OCI-LY7 (cell line): ENCODE data around the gene SH3RF1. TPM values are rescaled to one million over a fixed set of nuclear protein-coding genes. Genes with fewer than 3 reads are reported as not detected.

ENCODE experiments used
- Bru-seq: library from RNA; stranded (reverse); fragments of 400-500 nt; gene quantifications from one replicate; lab custom pipeline; 2021; lab: Mats Ljungman, UMichigan
- BruChase-seq, 2 experiments: library from RNA; stranded (reverse); fragments of 400-500 nt; gene quantifications; one replicate each; lab custom pipeline; 2021; lab: Mats Ljungman, UMichigan
- BruUV-seq: library from RNA; stranded (reverse); fragments of 400-500 nt; replicated peaks from 2 replicates; lab custom pipeline; 2021; lab: Mats Ljungman, UMichigan
- CTCF ChIA-PET: fragments of 300-600 bp; sonication (Branson Sonifier 250); formaldehyde crosslinking; loops from one replicate; lab custom pipeline; 2022; ENCODE audit warnings: antibody characterized with exemption; ENCODE audit not compliant: unreplicated experiment; lab: Charles Lee
- POLR2A ChIA-PET: fragments of 300-600 bp; sonication (Branson Sonifier 250); formaldehyde crosslinking; loops from one replicate; lab custom pipeline; 2022; ENCODE audit warnings: antibody characterized with exemption; lab: Charles Lee
- DNase-seq: peaks from one replicate; pipeline ENCODE4 v3.0.0-alpha.2; 2015; ENCODE audit warnings: low spot score
- H2AFZ ChIP-seq: fragments of 200-600 bp; sonication (generic), shearing (Covaris generic); 2 replicates; pipeline ENCODE4 v1.6.1; 2014; ENCODE audit warnings: mild to moderate bottlenecking, antibody characterized with exemption, low read length, moderate library complexity
- H3K27ac ChIP-seq: fragments of 200-600 bp; sonication (generic); 2 replicates; pipeline ENCODE4 v1.5.1; 2014; ENCODE audit warnings: mixed run types, low read depth, mild to moderate bottlenecking, moderate library complexity, low read length, inconsistent platforms; ENCODE audit not compliant: poor library complexity, severe bottlenecking
- H3K36me3 ChIP-seq: fragments of 200-600 bp; sonication (generic); 2 replicates; pipeline ENCODE4 v1.6.1; 2014; ENCODE audit warnings: mild to moderate bottlenecking, antibody characterized with exemption, low read length, moderate library complexity, mixed read lengths; ENCODE audit not compliant: insufficient read depth
- H3K4me1 ChIP-seq: fragments of 200-600 bp; sonication (generic); 2 replicates; pipeline ENCODE4 v1.5.1; 2014; ENCODE audit warnings: mild to moderate bottlenecking, low read length; ENCODE audit not compliant: insufficient read depth, poor library complexity, severe bottlenecking
- H3K4me2 ChIP-seq: fragments of 200-600 bp; sonication (generic); 2 replicates; pipeline ENCODE4 v1.6.1; 2014; ENCODE audit warnings: mild to moderate bottlenecking, low read length
- H3K4me3 ChIP-seq: fragments of 200-600 bp; sonication (generic); 2 replicates; pipeline ENCODE4 v1.5.1; 2014; ENCODE audit warnings: mild to moderate bottlenecking, low read depth, low read length; ENCODE audit not compliant: poor library complexity, severe bottlenecking
- H3K79me2 ChIP-seq: fragments of 200-600 bp; sonication (generic); 2 replicates; pipeline ENCODE4 v1.6.1; 2016; ENCODE audit warnings: low read depth, mild to moderate bottlenecking, low read length, moderate library complexity, mixed read lengths; ENCODE audit not compliant: insufficient read depth
- H3K9me2 ChIP-seq: fragments of 200-600 bp; sonication (generic); 2 replicates; pipeline ENCODE4 v1.6.1; 2016; ENCODE audit warnings: mild to moderate bottlenecking, low read length, mixed read lengths; ENCODE audit not compliant: insufficient read depth
- H3K9me3 ChIP-seq: fragments of 200-600 bp; sonication (generic); 2 replicates; pipeline ENCODE4 v1.6.1; 2014; ENCODE audit warnings: mild to moderate bottlenecking, mixed run types, low read length, mixed read lengths
- H4K20me1 ChIP-seq: fragments of 200-600 bp; sonication (generic); 2 replicates; pipeline ENCODE4 v1.6.1; 2014; ENCODE audit warnings: mild to moderate bottlenecking, antibody characterized with exemption, low read length, moderate library complexity, mixed read lengths; ENCODE audit not compliant: insufficient read depth
- EZH2phosphoT487 ChIP-seq: fragments of 200-600 bp; sonication (generic); IDR thresholded peaks from 2 replicates; pipeline ENCODE4 v1.6.1; 2018; ENCODE audit warnings: low read depth, borderline replicate concordance, mild to moderate bottlenecking, mixed run types, antibody characterized with exemption, low read length, moderate library complexity, mixed read lengths
- intact Hi-C: fragments of 100-400 bp; cut with micrococcal nuclease; formaldehyde crosslinking; loops from one replicate; pipeline ENCODE4 v1.10.0; 2022; ENCODE audit not compliant: unreplicated experiment
- long read RNA-seq: library from polyadenylated mRNA; stranded (forward); transcript quantifications from one replicate; pipeline ENCODE4 v2.0.0, GENCODE V29; 2022
- total RNA-seq, 2 experiments: library from RNA; depleted of rRNA in 1 of 2; stranded (reverse); fragments of >200 nt in 1 of 2; shearing (Covaris generic) in 1 of 2; gene quantifications; 2 replicates each; pipeline ENCODE4 v1.2.3, GENCODE V29; 2014 to 2022
- TF ChIP-seq, protein P1 (sequence below): fragments of 200-600 bp; sonication (generic); conservative IDR thresholded peaks from 2 replicates; pipeline ENCODE4 v1.5.1; 2014; ENCODE audit warnings: mild to moderate bottlenecking, antibody characterized with exemption, low read length, moderate library complexity, mixed read lengths

Gene SH3RF1
- not detected in 2 replicates for total RNA-seq (2014; rRNA removed; shearing (Covaris generic))
- total RNA-seq (2022): not detected in 2 replicates
- percentile 10 among the genes with signal in this experiment for Bru-seq, nascent RNA
- percentile 13 among the genes with signal in this experiment for BruChase-seq, experiment 1, labeled RNA remaining after a 6-hour chase
- percentile 14 among the genes with signal in this experiment for BruChase-seq, experiment 2, labeled RNA remaining after a 2-hour chase
- long read RNA-seq: 0 reads

DNA sequence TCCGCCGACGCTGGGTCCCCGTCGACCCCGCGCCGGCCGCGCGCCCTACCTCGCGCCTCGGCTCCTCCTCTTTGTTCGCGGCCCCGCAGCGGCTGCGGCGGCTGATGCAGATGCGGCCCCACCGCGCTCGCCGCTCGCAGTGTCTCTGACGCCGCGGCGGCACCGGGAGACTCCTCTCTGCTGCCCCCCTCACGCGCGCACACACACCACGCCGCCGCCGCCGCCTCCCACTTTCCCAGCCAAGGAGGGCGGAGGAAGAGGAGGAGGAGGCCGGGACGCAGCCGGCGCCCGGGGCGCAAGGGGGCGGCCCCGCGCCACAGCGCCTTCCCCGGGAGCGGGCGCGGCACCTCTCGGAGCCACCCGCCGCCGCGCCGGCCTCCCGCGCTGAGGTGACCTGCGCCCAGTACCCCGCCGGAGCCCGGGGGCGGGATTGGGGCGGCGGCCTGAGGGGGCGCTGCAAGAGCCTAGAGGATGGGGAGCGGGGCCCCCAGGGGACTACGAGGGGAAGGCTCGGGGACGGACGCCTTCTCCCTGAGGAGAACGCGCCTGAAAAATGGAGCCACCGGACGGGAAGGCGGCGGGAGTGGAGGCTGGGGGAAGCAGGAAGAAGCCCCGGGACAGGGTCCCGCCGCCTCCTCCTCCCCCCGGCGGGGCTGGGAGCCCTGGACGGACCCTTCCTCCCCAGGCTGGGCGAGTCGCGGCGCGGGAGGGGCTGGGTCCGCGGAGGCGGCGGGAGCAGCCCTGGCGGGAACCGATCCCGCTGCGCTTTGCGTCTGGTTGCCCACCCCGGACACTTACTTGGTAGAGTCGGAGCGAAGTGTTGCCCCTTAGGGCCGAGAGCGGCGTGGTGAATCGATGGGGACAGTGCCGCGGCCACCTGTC is at the start of gene SH3RF1:
Gene SH3RF1, minus strand, starts transcription at position 147 of the 882 bp plus-strand sequence. CDS start 1,744 bp downstream, outside the sequence.
- H3K4me1 ChIP-seq: no peaks in the 10 kb centered on the region
- no peak within 1 kb of the TSS for H3K4me3 ChIP-seq
- TF ChIP-seq EZH2phosphoT487: no peak
- TF ChIP-seq, protein P1, sequence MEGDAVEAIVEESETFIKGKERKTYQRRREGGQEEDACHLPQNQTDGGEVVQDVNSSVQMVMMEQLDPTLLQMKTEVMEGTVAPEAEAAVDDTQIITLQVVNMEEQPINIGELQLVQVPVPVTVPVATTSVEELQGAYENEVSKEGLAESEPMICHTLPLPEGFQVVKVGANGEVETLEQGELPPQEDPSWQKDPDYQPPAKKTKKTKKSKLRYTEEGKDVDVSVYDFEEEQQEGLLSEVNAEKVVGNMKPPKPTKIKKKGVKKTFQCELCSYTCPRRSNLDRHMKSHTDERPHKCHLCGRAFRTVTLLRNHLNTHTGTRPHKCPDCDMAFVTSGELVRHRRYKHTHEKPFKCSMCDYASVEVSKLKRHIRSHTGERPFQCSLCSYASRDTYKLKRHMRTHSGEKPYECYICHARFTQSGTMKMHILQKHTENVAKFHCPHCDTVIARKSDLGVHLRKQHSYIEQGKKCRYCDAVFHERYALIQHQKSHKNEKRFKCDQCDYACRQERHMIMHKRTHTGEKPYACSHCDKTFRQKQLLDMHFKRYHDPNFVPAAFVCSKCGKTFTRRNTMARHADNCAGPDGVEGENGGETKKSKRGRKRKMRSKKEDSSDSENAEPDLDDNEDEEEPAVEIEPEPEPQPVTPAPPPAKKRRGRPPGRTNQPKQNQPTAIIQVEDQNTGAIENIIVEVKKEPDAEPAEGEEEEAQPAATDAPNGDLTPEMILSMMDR: no peak
- H3K36me3 ChIP-seq: no peaks in the 10 kb centered on the region
- no peaks in the 10 kb centered on the region for H3K79me2 ChIP-seq
- H4K20me1 ChIP-seq: no peaks in the 10 kb centered on the region
- BruUV-seq: no TSS peak
- ChIA-PET POLR2A (no interaction called here), CTCF (no interaction called here)
- H2AFZ ChIP-seq: no peak within 1 kb of the TSS
- no peak for DNase-seq
- peak within 1 kb of the TSS; percentile 16; the same call in 1 of the 2 replicates for H3K4me2 ChIP-seq
- H3K27ac ChIP-seq: no peak within 1 kb of the TSS
- H3K9me2 ChIP-seq: no peaks in the 10 kb centered on the region
- intact Hi-C loops: no loop called here
- no peaks in the 10 kb centered on the region for H3K9me3 ChIP-seq

DNA sequence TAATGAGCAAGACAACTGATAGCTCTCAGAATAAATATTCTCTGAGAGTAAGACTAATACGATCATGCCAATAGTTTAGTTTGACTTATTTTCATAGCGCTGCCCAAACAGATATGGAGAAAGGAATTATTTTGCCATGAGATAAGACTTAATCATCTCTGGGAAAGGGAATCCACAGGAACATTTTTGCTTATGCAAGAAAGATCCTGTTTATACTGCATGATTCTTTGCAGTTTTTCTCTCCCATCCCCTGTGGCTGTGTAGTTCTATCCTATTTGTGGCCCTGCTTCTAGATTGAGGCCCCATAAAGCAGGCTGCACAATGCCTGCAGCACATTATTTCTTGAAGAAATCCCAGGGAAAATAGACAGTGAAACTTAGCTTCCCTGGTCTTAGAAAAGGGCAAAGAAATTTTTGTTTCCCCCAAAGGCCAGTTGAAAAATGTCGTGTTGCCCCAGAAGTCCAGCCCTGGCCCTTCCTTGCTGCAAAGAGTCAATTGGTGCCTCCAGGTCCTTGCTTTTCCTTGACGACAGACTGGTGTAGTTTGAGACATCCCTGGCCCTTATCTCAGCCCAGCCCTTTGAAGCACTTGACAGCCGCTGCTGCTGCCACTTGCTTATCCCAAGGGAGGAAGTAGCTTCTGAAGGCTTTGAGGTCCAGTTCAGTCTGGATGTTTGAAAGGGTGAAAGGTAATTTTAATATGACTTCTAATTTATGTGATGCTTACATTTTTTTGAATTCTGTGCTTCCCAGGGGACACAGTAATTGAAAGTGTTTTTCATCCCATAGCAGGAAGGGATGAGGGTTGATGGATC is 45.0 kb upstream of the SH3RF1 start:
- CTCF ChIA-PET: no interaction called here
- POLR2A ChIA-PET: interaction anchor here (1.3 kb wide), 1 partner anchor 73 kb away, joined by 3 read pairs; no protein-coding TSS in a partner anchor
- Histone ChIP-seq H4K20me1 (no peaks in the 10 kb centered on the region), H3K4me2 (no peak overlapping the region), H3K4me3 (no peak overlapping the region), H3K9me3 (no peaks in the 10 kb centered on the region), H3K79me2 (no peaks in the 10 kb centered on the region), H3K9me2 (no peaks in the 10 kb centered on the region), H2AFZ (no peak overlapping the region), H3K4me1 (no peaks in the 10 kb centered on the region), H3K36me3 (no peaks in the 10 kb centered on the region), H3K27ac (no peak overlapping the region)
- intact Hi-C loops: no loop called here
- no TSS peak for BruUV-seq
- no peak for DNase-seq
- TF ChIP-seq, protein P1: no peak
- no peak for TF ChIP-seq EZH2phosphoT487
